GM23248 (cell line): ENCODE results near the gene ZG16.

Source experiments
- EZH2 ChIP-seq: fragments of 200-600 bp; sonication (generic); IDR thresholded peaks from 2 replicates; pipeline ENCODE4 v1.6.1; 2018; ENCODE audit warnings: antibody characterized with exemption, mild to moderate bottlenecking; ENCODE audit not compliant: insufficient read depth, poor library complexity, severe bottlenecking
- EZH2phosphoT487 ChIP-seq: fragments of 200-600 bp; sonication (generic); IDR thresholded peaks from 2 replicates; pipeline ENCODE4 v1.6.1; 2018; ENCODE audit warnings: antibody characterized with exemption, moderate library complexity, mild to moderate bottlenecking, low read depth; ENCODE audit not compliant: insufficient read depth

DNA sequence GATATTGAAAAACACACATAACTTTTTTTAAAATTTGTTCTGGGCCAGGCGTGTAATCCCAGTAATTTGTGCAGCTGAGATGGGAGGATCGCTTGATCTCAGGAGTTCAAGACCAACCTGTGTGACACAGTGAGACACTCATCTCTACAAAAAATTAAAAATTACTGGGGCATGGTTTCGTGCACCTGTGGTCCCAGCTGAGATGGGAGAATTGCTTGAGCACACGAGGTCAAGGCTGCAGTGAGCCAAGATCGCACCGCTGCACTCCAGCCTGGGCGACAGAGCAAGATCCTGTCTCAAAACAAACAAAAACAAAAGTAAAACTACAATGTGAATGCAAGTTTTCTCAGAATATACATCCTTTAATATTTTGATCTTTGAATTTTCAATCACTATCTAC lies 47.4 kb upstream of the ZG16 start:
- TF ChIP-seq EZH2phosphoT487 (no peak), EZH2 (no peak)
